OCI-LY3 (cell line): ENCODE data around the gene TK2.
"Not testable (repeated sequence)": the region's sequence is repeated elsewhere in the genome, so short reads cannot be mapped to it uniquely, and the experiment has no call there.

Source experiments
- H2AFZ ChIP-seq: fragments of 200-600, 300-600 bp; shearing (Covaris generic); 2 replicates; pipeline ENCODE4 v1.6.0; 2014; ENCODE audit warnings: antibody characterized with exemption, low read depth, low read length
- H3K27ac ChIP-seq: fragments of 200-600, 300-600 bp; sonication (generic); 2 replicates; pipeline ENCODE4 v1.5.1; 2014; ENCODE audit warnings: mild to moderate bottlenecking, low read length, moderate library complexity, mixed read lengths
- H3K27me3 ChIP-seq: fragments of 200-600, 300-600 bp; sonication (generic); 2 replicates; pipeline ENCODE4 v1.6.1; 2014; ENCODE audit warnings: low read depth, low read length, mixed read lengths
- H3K36me3 ChIP-seq: fragments of 200-600, 300-600 bp; sonication (generic); replicated peaks from 2 replicates; pipeline ENCODE3; 2014; ENCODE audit warnings: low read depth, low read length, mixed read lengths
- H3K4me1 ChIP-seq: fragments of 300-600, 200-600 bp; sonication (generic); 2 replicates; pipeline ENCODE4 v1.6.1; 2014; ENCODE audit warnings: low read length, mixed read lengths
- H3K4me2 ChIP-seq: fragments of 200-600, 300-600 bp; sonication (generic); 2 replicates; pipeline ENCODE4 v1.6.1; 2014; ENCODE audit warnings: low read length, mixed read lengths
- H3K4me3 ChIP-seq: fragments of 300-600, 200-600 bp; sonication (generic); 2 replicates; pipeline ENCODE4 v1.5.1; 2014; ENCODE audit warnings: antibody characterized with exemption, mild to moderate bottlenecking, low read length, moderate library complexity
- H3K79me2 ChIP-seq: fragments of 300-600, 200-600 bp; shearing (Covaris generic); 2 replicates; pipeline ENCODE4 v1.6.1; 2014; ENCODE audit warnings: mild to moderate bottlenecking, low read length, mixed read lengths
- H3K9ac ChIP-seq: fragments of 300-600, 200-600 bp; shearing (Covaris generic); 2 replicates; pipeline ENCODE4 v1.6.0; 2014; ENCODE audit warnings: mild to moderate bottlenecking, low read length, moderate library complexity
- H3K9me3 ChIP-seq: fragments of 200-600, 300-600 bp; shearing (Covaris generic); 2 replicates; pipeline ENCODE4 v1.6.1; 2014; ENCODE audit warnings: low read length, mixed read lengths; ENCODE audit not compliant: insufficient read depth
- H4K20me1 ChIP-seq: fragments of 200-600, 300-600 bp; sonication (generic); 2 replicates; pipeline ENCODE4 v1.6.1; 2016; ENCODE audit warnings: low read length, mixed read lengths; ENCODE audit not compliant: insufficient read depth
- CTCF ChIP-seq: fragments of 200-600, 300-600 bp; sonication (generic); IDR thresholded peaks from 2 replicates; pipeline ENCODE4 v1.5.1; 2014; ENCODE audit warnings: antibody characterized with exemption, low read length, low read depth
- EZH2phosphoT487 ChIP-seq: fragments of 200-600 bp; shearing (Covaris generic); IDR thresholded peaks from 2 replicates; pipeline ENCODE4 v1.6.1; 2018; ENCODE audit warnings: antibody characterized with exemption, mixed run types, low read depth

TK2 gene

DNA sequence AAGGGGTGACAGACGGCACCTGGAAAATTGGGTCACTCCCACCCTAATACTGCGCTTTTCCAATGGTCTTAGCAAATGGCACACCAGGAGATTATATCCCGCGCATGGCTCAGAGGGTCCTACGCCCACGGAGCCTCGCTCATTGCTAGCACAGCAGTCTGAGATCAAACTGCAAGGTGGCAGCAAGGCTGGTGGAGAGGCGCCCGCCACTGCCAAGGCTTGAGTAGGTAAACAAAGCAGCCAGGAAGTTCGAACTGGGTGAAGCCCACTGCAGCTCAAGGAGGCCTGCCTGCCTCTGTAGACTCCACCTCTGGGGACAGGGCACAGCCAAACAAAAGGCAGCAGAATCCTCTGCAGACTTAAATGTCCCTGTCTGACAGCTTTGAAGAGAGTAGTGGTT lies 53.7 kb downstream of the TK2 start:
- H2AFZ ChIP-seq, H3K9ac ChIP-seq, H3K4me2 ChIP-seq, H3K9me3 ChIP-seq, H4K20me1 ChIP-seq, H3K4me1 ChIP-seq, H3K36me3 ChIP-seq, H3K27ac ChIP-seq, H3K79me2 ChIP-seq, H3K27me3 ChIP-seq, H3K4me3 ChIP-seq: not testable (repeated sequence)

GRCh38 chr16:66495440-66495839 lies 54.5 kb downstream of the TK2 start:
- no peak overlapping the region for H3K27ac ChIP-seq
- H3K9ac ChIP-seq: no peak overlapping the region
- H3K79me2 ChIP-seq: no peaks in the 10 kb centered on the region
- 0 out of 2 replicates have a peak, but pooled peaks cover 6% of the 10 kb centered on the region for H3K27me3 ChIP-seq
- H4K20me1 ChIP-seq: no peaks in the 10 kb centered on the region
- TF ChIP-seq EZH2phosphoT487: no peak
- no peak for TF ChIP-seq CTCF
- no peak overlapping the region for H3K4me3 ChIP-seq
- H3K4me1 ChIP-seq: no peaks in the 10 kb centered on the region
- H2AFZ ChIP-seq: no peak overlapping the region
- H3K36me3 ChIP-seq: no peaks in the 10 kb centered on the region
- no peak overlapping the region for H3K4me2 ChIP-seq
- H3K9me3 ChIP-seq: no peaks in the 10 kb centered on the region

DNA sequence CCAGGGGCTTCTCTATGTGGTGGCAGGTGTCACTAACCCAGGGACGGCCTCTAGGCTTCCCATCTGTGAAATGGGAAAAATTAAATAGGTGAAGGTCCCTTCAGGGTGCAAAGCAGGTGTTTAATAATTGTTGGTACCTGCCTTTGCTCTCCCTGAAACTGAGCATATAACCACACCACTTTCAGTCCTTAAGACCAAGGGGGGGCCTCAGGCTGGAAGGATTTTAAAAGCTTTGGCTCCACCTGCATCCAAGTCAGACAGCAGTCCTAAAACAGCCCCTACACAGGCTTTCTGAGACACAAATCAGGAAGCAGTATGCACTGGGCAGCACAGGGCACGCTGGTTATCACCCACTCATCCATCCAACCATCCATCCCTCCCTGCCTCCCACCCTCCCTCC lies 55.0 kb downstream of the TK2 start:
- H3K36me3 ChIP-seq: no peaks in the 10 kb centered on the region
- H3K9ac ChIP-seq: no peak overlapping the region
- H2AFZ ChIP-seq: no peak overlapping the region
- H3K4me2 ChIP-seq: no peak overlapping the region
- no peak overlapping the region for H3K27ac ChIP-seq
- H3K79me2 ChIP-seq: no peaks in the 10 kb centered on the region
- H3K9me3 ChIP-seq: no peaks in the 10 kb centered on the region
- H3K4me3 ChIP-seq: no peak overlapping the region
- TF ChIP-seq EZH2phosphoT487: no peak
- TF ChIP-seq CTCF: no peak
- H4K20me1 ChIP-seq: no peaks in the 10 kb centered on the region
- H3K4me1 ChIP-seq: no peaks in the 10 kb centered on the region
- H3K27me3 ChIP-seq: 0 out of 2 replicates have a peak, but pooled peaks cover 6% of the 10 kb centered on the region

- Histone ChIP-seq H3K27ac (no peak overlapping the region), H3K9me3 (no peaks in the 10 kb centered on the region), H3K4me2 (no peak overlapping the region), H3K79me2 (no peaks in the 10 kb centered on the region), H3K9ac (no peak overlapping the region), H4K20me1 (no peaks in the 10 kb centered on the region), H3K4me3 (no peak overlapping the region), H2AFZ (no peak overlapping the region), H3K4me1 (no peaks in the 10 kb centered on the region), H3K27me3 (0 out of 2 replicates have a peak, but pooled peaks cover 6% of the 10 kb centered on the region), H3K36me3 (no peaks in the 10 kb centered on the region)
- TF ChIP-seq EZH2phosphoT487 (no peak), CTCF (no peak)
Observed at GRCh38 chr16:66493490-66494401, 56.2 kb downstream of the TK2 start.
